GM10847 (cell line): Measurements from ENCODE around the gene SLC11A1.

ENCODE experiments used
- POLR2A ChIP-seq: IDR thresholded peaks from 2 replicates; pipeline ENCODE4 v1.6.1; 2011; ENCODE audit not compliant: insufficient read length; ENCODE audit errors: extremely low read depth

Gene SLC11A1

DNA sequence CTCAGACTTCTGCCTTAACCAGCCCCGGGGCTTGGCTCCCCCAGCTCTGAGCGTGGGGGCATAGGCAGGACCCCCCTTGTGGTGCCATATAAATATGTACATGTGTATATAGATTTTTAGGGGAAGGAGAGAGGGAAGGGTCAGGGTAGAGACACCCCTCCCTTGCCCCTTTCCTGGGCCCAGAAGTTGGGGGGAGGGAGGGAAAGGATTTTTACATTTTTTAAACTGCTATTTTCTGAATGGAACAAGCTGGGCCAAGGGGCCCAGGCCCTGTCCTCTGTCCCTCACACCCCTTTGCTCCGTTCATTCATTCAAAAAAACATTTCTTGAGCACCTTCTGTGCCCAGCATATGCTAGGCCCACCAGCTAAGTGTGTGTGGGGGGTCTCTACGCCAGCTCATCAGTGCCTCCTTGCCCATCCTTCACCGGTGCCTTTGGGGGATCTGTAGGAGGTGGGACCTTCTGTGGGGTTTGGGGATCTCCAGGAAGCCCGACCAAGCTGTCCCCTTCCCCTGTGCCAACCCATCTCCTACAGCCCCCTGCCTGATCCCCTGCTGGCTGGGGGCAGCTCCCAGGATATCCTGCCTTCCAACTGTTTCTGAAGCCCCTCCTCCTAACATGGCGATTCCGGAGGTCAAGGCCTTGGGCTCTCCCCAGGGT is 23.1 kb downstream of the SLC11A1 start:
- TF ChIP-seq POLR2A = no peak

DNA sequence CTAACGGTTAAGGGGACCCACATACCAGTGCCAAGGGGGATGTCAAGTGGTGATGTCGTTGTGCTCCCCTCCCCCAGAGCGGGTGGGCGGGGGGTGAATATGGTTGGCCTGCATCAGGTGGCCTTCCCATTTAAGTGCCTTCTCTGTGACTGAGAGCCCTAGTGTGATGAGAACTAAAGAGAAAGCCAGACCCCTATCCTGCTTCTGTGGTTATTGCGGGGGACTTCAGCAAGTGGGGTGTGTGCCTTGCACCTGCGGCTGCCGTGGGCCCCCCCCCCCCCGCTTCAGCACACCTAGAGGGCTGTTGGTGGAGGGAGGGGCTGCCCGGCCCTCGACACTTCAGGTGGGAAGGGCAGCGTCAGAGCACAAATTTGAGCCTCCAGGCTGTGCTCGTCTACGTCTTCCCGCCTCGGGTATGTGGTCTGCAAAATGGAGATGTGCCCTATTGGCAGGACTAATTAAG is 23.7 kb downstream of the SLC11A1 start:
- TF ChIP-seq POLR2A = no peak

DNA sequence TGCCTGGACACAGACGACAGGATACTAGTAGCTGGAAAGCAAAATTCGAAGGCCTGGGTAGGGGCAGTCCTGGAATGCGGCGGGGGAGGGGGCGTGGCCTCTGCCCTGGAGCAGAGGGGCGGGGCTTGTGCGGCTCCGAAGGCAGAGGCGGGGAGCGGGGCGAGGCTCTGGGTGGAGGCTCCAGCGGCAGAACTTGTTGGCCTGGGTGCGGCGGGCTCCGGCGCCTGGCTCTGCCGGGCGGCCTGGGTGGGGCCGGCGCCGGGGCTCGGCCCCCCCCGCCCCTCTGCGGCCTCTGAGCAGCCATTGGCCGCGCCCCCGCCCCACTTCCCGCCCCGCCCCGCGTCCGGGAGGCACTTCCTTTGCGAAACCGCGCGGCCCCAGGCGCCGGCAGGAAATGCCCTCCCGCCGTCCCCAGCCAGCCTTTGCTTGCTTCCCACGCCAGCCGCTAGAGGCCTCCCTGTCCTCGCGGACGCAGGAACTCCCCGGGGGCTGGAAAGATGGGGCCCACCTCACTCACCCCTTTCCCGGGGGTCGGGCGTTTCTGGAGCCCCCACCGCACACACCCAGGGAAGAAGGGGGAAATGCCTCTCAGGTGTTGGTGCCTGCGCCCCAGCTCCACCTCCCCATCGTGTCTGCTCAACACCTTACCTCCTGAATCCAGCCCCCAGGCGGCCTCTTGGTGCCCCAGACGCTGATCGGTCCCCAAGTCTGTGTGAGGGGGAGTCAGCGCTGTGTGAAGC is 24.3 kb downstream of the SLC11A1 start:
- no peak for TF ChIP-seq POLR2A

DNA sequence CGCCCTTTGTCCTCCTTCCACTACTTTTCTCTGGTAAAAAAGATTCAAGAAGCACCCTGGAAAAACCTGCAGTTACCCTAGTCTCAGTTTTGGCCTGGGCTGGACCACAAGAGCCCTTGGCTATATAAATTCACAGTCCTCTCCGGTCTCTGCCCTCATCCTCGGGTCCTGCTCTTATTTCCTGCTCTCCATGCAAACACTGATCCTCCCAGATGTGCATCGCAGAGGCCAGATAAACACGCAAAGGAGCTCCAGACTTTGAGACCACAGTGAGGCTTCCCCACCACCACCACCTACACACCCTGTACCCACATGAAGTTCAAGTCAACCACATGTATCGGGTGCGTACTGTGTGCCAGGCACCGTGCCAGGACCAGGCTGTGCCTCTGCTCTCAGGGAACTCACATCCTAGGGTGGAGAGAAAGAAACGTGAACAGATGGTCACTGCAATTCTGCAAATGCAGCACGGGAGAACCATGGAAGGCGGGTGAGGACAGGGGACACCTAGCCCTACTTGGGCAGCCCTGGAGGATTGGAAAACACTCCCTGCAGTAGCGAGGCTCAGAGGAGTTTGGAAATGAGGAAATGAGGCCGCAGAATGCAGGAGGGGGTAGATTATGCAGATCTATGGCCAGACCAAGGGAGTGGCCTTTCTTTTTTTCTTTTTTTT is 25.0 kb downstream of the SLC11A1 start:
- no peak for TF ChIP-seq POLR2A

DNA sequence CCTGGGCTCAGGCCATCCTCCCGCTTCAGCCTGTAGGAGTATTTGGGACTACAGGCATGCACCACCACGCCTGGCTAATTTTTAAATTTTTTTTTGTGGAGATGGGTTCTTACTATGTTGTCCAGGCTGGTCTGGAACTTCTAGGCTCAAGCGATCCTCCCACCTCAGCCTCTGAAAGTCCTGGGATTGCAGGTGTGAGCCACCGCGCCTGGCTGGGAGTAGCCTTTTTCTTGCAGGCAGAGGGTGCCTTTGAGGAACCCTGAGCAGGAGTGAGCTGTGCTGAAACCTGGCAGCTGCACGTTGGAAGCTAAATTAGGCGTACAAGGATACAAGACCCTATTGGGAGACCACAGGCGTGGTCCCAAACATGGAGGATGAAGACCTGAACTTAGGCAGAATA is 25.6 kb downstream of the SLC11A1 start:
- TF ChIP-seq POLR2A = no peak

DNA sequence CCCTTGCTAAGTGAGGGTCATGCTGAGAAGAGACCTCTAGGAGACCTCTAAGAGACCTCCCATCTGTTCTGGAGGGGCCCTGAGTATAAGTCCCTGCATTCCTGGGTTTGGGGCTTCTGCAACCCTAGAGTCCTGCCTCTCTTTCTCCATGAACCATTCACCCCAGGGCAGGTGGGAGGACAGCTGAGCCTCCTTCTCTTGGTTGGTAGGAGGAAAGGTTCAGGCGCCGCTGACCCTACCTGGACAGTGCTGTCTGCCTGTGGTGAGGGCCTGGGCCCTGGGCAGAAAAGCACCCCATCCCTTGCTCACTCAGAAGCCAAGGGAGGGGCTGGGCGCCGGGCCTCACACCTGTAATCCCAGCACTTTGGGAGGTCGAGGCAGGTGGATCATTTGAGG is 36.2 kb downstream of the SLC11A1 start:
- no peak for TF ChIP-seq POLR2A

DNA sequence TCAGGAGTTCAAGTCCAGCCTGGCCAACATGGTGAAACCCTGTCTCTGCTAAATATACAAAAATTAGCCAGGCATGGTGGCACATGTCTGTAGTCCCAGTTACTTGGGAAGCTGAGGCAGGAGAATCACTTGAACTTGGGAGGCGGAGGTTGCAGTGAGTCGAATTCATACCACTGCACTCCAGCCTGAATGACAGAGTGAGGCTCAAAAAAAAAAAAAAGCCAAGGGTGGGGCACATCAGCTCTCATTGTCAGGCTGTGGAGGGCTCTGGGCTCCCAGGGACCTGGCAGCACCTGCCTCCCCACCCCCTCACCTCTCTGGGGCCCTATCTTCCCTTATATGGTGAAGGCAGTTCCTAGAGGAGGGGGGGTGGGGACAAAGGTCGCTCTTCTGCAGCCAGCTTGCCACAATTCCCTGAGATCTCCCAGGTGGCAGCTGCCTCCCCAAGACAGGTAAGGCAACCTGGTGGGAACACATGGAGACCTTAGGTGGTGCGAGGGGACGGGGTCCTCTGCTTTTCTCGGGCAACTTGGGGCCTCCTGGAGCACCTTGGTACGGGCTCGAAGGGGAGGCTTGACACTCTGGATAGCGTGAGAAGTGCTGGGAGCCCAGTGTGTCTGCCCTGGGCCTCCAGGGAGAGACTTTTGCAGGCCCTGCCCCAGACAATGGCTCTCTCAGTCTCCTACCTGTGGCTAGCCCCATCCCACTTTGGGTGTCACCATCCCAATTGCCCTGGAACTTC is 36.8 kb downstream of the SLC11A1 start, which contains the start of gene VIL1:
TSS of gene VIL1 (plus strand) at position 407 of the 742 bp plus-strand sequence. CDS start 4,656 bp downstream, outside the sequence.
- TF ChIP-seq POLR2A = no peak

DNA sequence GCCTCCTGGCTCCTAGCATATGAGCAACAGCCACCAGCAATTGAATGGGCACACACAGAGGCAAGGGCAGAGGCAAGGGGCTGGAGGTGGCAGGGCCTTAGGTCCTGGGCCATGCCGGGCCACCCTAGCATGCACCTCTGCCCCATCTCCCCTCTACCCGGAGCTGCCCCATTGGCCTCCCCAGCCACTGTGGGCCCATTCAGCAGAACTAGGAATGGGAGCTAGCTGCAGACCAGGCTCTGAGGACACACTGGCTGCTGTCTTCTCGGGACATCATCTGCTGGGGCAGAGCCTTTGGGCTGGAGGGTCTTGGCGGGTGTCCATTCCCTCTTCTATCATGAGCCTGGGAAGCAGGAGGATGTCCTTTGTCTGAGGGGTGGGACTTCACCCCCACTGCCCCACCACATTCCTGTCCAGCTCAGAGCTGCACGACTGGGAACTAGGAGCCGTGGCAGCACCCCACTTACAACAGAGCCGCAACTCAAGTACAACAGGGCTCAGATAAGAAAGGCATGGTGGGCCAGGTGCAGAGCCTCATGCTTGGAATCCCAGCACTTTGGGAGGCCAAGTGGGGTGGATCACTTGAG is 37.6 kb downstream of the SLC11A1 start:
- no peak for TF ChIP-seq POLR2A

DNA sequence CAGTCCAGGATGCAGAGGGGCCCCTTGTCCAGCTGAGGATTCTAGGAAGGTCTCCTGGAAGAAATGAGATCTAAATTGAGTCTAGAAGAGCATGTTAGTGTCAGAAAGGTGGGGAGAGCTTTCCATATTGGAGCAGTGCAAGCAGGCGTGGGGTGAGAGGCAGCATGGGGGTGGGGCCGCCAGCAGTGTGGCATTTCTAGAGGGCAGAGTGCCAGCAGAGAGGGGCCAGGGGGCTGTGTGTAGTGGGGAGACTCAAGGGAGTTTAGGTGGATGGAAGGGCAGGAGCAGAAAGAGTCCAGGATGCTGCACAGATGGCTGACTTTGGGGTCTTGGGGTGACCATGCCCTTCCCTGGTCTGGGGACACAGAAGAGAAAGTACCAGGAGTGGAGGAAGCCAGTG is 39.0 kb downstream of the SLC11A1 start:
- TF ChIP-seq POLR2A = no peak

DNA sequence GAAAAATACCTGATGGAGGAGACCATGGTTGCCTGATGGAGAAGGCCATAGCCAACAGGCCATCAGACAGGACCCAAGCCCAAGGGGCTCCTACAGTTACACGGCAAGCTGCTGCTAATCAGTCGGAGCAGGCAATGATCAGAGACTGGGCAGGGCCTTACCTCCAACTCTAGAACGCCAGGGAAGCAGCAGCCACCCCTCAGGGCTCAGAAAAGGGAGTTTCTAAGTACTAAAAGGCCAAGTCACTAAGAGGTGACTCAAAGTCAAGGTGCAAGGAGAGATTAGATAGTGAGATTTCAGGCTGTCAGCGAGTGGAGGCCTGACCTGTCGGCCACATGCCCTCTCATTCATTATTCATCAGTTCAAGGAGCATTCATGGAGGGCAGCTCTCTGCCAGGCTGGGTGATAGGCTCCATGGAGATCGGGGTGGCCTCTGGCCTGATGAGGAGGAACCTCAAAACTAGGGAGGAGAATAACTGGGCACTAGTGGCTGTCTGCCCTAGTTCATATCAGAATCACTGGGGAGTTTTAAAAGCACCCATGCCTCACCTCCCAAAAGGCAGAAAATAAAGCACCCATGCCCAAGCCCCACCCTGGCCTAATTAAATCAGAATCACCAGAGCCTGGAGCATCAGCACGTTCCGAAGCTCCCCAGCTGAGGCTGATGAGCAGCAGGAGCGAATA is 40.5 kb downstream of the SLC11A1 start:
- TF ChIP-seq POLR2A = no peak

DNA sequence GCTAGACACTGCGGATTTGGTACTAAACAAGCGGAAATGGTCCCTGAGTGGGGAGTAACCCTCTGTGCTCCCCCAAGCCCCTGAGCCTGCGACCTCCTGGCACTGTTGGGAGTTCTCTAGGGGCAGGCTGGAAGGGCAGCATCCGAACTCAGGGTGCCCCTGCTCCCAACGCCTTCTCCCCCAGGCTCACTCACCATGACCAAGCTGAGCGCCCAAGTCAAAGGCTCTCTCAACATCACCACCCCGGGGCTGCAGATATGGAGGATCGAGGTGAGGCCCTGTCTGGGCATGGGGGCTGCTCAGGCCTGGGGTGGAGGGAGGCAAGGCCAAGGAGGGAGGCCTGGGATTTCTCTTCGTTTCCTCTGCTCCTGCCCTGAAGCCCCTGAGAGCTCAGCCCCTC is 41.5 kb downstream of the SLC11A1 start:
- TF ChIP-seq POLR2A = no peak

DNA sequence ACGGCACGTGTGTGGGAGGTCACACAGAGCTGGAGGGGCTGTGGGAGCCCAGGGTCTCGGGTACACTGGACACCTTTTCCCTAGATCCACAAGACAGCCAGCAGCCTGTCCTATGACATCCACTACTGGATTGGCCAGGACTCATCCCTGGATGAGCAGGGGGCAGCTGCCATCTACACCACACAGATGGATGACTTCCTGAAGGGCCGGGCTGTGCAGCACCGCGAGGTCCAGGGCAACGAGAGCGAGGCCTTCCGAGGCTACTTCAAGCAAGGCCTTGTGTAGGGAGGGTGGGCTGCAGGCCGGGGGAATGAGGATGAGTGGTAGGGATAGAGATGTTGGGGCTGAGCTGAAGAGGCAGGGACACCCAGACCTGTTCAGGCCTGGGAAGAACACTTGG is 43.5 kb downstream of the SLC11A1 start:
- no peak for TF ChIP-seq POLR2A

DNA sequence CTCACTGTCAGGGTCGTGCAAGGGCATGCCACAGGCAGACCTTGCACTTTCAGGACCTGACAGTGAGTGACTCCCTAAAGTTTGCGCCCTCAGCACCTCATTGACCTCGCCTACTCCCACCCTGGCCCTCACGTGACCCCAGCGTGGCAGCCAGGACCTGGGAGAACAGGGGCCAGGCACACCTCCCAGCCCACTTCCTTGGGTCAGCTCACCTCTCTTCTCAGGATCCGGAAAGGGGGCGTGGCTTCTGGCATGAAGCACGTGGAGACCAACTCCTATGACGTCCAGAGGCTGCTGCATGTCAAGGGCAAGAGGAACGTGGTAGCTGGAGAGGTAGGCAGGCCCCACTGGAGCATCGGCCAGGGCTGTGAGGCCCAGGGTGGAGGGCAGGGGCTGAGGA is 45.7 kb downstream of the SLC11A1 start:
- no peak for TF ChIP-seq POLR2A

DNA sequence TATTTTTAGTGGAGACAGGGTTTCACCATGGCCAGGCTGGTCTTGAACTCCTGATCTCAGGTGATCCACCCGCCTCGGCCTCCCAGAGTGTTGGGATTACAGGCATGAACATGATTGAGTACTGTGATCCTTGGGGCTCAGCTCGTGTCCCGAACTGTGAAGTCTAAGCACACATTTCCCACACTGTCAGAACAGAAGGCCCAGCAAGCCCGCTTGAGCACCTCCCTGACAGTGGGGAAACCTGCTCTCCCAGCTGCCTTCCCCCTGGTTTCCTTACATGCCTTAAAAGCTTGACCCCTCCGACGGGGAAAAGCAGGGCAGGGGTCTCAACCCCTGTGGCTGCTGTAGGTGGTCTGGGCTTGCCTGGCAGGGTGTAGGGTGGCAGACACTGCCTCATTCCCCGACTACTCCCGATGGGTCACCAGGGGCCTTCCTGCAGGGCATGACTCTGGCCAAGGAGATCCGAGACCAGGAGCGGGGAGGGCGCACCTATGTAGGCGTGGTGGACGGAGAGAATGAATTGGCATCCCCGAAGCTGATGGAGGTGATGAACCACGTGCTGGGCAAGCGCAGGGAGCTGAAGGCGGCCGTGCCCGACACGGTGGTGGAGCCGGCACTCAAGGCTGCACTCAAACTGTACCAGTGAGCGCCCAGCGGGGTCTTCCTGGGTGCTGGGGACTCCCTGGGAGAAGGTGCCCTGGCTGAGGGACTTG is 46.9 kb downstream of the SLC11A1 start:
- no peak for TF ChIP-seq POLR2A
